HG02678 (cell line): ENCODE data around the gene PHLPP2.

Source experiments
- ATAC-seq: cut with Tn5 transposase; IDR thresholded peaks from one replicate; pipeline ENCODE4 v1.9.1; 2021; ENCODE audit warnings: mild to moderate bottlenecking, moderate library complexity; ENCODE audit not compliant: unreplicated experiment

Gene PHLPP2

GRCh38 chr16:71724320-71724751 lies at the start of gene PHLPP2:
Gene PHLPP2 (minus strand): TSS chr16:71724701. CDS start chr16:71714795, 9,906 bp downstream.
- ATAC-seq, result no peak

- no peak for ATAC-seq
Measured at GRCh38 chr16:71771571-71771970, 47.1 kb upstream of the PHLPP2 start.

- ATAC-seq, result no peak
Measured at GRCh38 chr16:71769222-71769621, 44.7 kb upstream of the PHLPP2 start.

- no peak for ATAC-seq
Measured at GRCh38 chr16:71767060-71767900, 42.8 kb upstream of the PHLPP2 start.

GRCh38 chr16:71762186-71762585 lies 37.7 kb upstream of the PHLPP2 start:
- no peak for ATAC-seq

- no peak for ATAC-seq
Measured at GRCh38 chr16:71761097-71761496, 36.6 kb upstream of the PHLPP2 start.

- no peak for ATAC-seq
Measured at GRCh38 chr16:71758293-71758760, 33.8 kb upstream of the PHLPP2 start.

GRCh38 chr16:71754652-71755051 lies 30.2 kb upstream of the PHLPP2 start:
- ATAC-seq, result no peak

GRCh38 chr16:71754108-71754507 lies 29.6 kb upstream of the PHLPP2 start:
- no peak for ATAC-seq

- no peak for ATAC-seq
Measured at GRCh38 chr16:71748226-71748625, 23.7 kb upstream of the PHLPP2 start.

GRCh38 chr16:71746442-71747046 lies 22.0 kb upstream of the PHLPP2 start:
- ATAC-seq, result no peak

- ATAC-seq, result no peak
Measured at GRCh38 chr16:71738855-71739254, 14.4 kb upstream of the PHLPP2 start.

GRCh38 chr16:71737501-71737900 lies 13.0 kb upstream of the PHLPP2 start:
- ATAC-seq, result no peak

GRCh38 chr16:71734511-71734910 lies 10.0 kb upstream of the PHLPP2 start:
- ATAC-seq, result no peak

GRCh38 chr16:71732587-71732986 lies 8.1 kb upstream of the PHLPP2 start:
- no peak for ATAC-seq

GRCh38 chr16:71727551-71728324 lies 3.2 kb upstream of the PHLPP2 start:
- no peak for ATAC-seq

GRCh38 chr16:71726476-71727315 lies 2.2 kb upstream of the PHLPP2 start:
- no peak for ATAC-seq

GRCh38 chr16:71723537-71724319 lies 773 bp downstream of the PHLPP2 start:
- ATAC-seq, result peak; percentile 79

GRCh38 chr16:71722801-71723536 lies 1.5 kb downstream of the PHLPP2 start:
- ATAC-seq, result peak; percentile 34
